Fibroblast of gingiva (primary cell): ENCODE data around the gene PROM1.

ENCODE experiments used
- DNase-seq: peaks from one replicate; pipeline ENCODE4 v3.0.0-alpha.2; 2011; ENCODE audit warnings: low read depth

PROM1 gene

GRCh38 chr4:15942283-15942682 is 141.5 kb downstream of the PROM1 start:
- DNase-seq: no peak

- DNase-seq: no peak
Observed at GRCh38 chr4:15938640-15939039, 145.2 kb downstream of the PROM1 start, which contains the start of gene FGFBP1. Gene FGFBP1, minus strand, starts transcription at chr4:15938740. Its CDS starts 2,108 bp downstream, at chr4:15936632.

GRCh38 chr4:15938182-15938581 is 145.6 kb downstream of the PROM1 start:
- no peak for DNase-seq

GRCh38 chr4:15936495-15936894 is 147.3 kb downstream of the PROM1 start:
- no peak for DNase-seq

- no peak for DNase-seq
Observed at GRCh38 chr4:15935504-15936402, 148.1 kb downstream of the PROM1 start.

GRCh38 chr4:15934259-15934658 is 149.6 kb downstream of the PROM1 start:
- DNase-seq: no peak

- no peak for DNase-seq
Observed at GRCh38 chr4:15931451-15932210, 152.2 kb downstream of the PROM1 start.

- DNase-seq: no peak
Observed at GRCh38 chr4:15930314-15930713, 153.5 kb downstream of the PROM1 start.

GRCh38 chr4:15929540-15929939 is 154.3 kb downstream of the PROM1 start:
- no peak for DNase-seq

- DNase-seq: no peak
Observed at GRCh38 chr4:15928883-15929282, 154.9 kb downstream of the PROM1 start.

GRCh38 chr4:15926486-15926885 is 157.3 kb downstream of the PROM1 start:
- no peak for DNase-seq

GRCh38 chr4:15925830-15926229 is 158.0 kb downstream of the PROM1 start:
- no peak for DNase-seq

GRCh38 chr4:15921592-15921932 is 162.3 kb downstream of the PROM1 start:
- DNase-seq: no peak

- peak; percentile 86 for DNase-seq
Observed at GRCh38 chr4:15920723-15921591, 162.9 kb downstream of the PROM1 start.

GRCh38 chr4:15918484-15919129 is 165.2 kb downstream of the PROM1 start:
- no peak for DNase-seq
